Measurements from ENCODE around the gene DUS1L.

DUS1L gene

GRCh38 chr17:82012640-82013295 lies 52.8 kb downstream of the DUS1L start:
- DNase-seq (ENCODE audit: low read depth, low spot score) = no peak

GRCh38 chr17:82012261-82012639 lies 53.4 kb downstream of the DUS1L start:
- no peak for DNase-seq (ENCODE audit: low read depth, low spot score)

- DNase-seq (ENCODE audit: low read depth, low spot score) = no peak
Observed at GRCh38 chr17:82011617-82012187, 53.9 kb downstream of the DUS1L start.

GRCh38 chr17:82010575-82011525 lies 54.8 kb downstream of the DUS1L start:
- DNase-seq (ENCODE audit: low read depth, low spot score) = no peak

GRCh38 chr17:82009413-82009812 lies 56.2 kb downstream of the DUS1L start:
- DNase-seq (ENCODE audit: low read depth, low spot score) = no peak

GRCh38 chr17:82008941-82009405 lies 56.6 kb downstream of the DUS1L start:
- no peak for DNase-seq (ENCODE audit: low read depth, low spot score)

GRCh38 chr17:82008258-82008940 lies 57.2 kb downstream of the DUS1L start:
- DNase-seq (ENCODE audit: low read depth, low spot score) = no peak

Measured in activated naive CD8-positive, alpha-beta T cell treated with anti-CD3 and anti-CD28 coated beads, Interleukin-2, amount 50 U/mL, for 16 hours (primary cell).